ENCODE results near the gene TNS1.
"Not testable (repeated sequence)": the region's sequence is repeated elsewhere in the genome, so short reads cannot be mapped to it uniquely, and the experiment has no call there.

Gene TNS1

DNA sequence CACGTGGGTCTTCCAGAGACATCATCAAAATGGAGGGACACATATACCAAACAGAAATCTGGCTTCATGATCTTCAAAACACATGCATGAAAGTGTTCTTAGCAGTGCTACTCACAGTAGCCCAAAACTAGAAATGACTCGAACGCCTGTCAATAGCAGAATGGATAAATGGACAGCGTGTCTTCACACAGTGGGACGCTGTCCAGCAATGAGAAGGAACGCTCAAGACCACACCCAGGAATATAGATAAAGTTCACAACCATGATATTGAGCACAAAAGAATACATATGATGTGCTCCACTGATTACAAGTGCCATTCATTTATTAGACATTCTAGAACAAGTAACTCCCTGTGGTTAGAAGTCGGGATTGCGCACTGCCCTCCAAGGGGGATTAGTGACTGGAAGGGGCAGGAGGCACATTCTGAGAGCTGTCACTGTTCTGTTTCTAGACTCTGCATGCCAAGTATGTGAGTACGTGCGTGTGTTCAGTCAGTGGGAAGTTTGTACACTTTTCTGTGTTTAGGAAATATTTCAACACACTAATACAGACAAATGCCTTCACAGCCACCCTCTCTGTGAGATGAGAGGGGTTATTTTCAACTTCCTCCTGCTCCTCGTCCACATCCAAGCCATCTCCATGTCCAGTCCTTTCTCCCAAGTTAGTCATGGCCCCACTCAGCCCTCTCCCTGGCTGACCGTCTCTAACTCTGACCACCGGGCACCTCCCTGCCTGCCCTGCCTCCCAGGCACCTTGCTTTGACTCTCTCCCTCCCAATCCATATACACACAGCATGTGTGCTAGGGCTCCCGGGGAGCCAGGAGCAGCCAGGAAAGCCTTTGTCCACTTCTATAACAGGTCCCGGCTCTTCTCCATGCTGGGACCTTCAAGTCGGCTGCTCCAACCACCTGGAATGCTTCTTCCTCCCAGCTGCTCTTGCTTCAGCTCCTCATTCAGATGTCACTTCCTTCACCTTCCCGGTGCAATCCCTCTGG is 26.9 kb upstream of the TNS1 start:
- no peak for DNase-seq (ENCODE audit: low read depth)

DNA sequence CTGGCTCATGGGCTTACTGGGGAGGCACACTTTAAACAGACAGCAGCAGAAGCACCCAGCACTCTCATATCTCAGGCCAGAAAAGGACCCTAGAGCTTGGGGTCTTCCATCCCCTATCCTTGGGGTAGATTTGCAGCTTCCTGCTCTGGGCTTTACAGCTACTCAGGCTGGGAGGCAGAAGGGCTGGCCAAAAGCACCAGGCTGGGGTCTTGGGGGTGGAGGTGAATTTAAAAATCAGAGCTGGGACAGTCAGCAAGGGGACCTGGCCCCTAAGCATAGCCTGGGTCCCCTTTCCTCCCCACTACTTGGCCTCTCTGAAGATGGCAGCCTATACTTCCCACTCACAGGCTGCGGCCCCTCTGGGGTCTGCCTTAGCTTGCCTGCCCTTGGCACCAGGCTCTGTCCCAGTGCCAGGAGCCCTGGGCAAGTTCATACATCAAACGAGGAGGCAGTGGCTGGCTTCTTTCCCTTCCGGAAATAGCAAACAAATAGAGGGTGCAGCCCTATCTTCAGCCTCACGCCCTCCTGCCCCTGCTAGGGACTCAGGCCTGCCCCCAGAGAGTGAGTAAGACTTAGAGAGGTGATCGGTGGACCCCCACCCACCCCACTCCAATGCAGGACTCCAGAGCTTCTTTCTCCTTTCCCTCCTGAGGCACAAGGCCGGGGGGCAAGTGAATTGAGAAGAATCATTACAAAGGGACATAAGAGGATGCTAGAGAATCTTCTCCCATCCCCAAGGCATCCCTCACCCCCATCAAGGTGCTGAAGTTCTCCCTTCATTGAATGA is 26.0 kb upstream of the TNS1 start:
- DNase-seq (ENCODE audit: low read depth), result no peak

DNA sequence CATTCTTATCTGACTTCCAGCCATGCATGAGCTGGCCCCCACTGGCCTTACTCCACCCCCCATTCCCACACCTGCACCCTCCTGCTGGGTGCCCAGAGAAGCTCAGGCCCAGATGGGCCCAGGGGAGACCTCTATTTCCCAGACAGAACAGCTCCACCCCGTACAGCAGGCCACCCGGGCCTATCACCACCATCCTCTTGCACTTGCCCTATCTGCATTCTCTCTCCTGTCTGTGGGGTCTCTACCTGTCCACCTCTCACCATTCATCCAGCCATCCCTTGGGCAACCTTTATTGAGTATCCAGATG is 25.3 kb upstream of the TNS1 start:
- DNase-seq (ENCODE audit: low read depth), result no peak

DNA sequence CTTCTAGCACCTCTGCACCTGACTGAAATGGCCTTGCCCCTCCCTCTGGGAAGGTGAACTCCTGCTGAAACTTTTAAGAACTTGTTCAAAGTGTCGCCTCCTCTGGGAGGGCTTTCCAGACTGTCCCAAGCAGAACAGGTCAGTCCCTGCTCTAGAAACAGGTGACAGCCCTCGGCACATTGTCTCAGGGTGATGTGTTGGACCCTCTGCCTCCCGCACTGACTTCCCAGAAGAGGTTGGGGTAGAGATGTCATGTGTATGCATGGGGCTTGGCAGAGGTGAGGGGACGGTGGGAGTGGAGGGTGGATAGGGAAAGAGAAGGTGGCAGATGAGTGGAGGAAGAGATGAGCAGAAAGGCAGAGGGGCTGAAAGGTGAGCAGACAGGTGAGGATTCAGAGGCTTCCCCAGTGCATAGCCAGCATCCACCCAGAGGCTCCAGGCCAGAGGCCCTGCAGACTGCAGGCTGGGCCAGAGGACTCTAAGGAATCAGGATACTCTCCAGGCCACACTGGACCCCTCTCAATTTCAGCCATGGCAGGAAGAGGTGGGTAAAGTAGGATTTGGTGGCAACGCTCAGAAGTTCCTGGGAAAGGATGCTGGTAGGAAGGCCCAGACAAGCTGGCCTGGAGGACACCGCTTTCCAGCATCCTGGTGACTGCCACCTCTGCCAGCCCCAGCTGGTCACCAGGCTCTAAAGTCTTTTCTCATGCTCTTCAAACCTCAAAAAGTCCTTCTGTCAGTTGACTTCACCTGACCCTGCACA is 24.8 kb upstream of the TNS1 start:
- no peak for DNase-seq (ENCODE audit: low read depth)

DNA sequence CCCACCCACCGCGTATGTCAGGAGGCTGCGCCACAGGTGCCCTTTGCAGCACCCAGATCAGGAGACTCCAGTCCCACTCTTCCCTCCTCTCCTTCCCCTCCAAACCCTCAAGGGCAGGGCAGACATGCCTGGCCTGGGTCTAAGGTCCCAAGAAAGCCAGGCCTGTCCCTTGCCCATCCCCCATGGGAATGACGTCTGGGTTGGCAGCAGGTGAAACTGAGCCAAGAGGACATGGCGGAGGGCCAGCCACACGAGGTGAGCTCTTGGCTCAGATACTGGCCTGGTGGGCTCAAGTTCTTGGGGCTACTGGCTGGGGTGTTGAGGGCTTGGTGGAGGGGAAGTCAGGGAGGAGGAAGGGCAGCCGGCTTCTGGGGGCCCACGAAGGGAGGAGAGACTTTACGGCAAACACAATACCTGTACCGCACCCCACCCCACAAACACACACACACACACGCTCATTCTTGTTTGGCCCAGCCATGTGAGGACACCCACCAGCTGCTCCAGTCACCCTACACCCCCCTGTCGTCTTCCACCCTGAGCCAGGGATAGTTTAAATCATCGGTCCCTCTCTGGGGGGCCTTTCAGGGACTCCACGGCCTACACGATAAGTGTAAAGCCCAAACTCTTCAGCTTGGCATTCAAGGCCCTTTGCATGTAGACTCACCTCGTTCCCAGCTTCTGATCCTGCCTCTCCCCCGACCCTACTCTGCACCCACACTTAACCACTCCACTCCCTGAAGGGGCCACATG is 24.1 kb upstream of the TNS1 start:
- DNase-seq (ENCODE audit: low read depth), result no peak

DNA sequence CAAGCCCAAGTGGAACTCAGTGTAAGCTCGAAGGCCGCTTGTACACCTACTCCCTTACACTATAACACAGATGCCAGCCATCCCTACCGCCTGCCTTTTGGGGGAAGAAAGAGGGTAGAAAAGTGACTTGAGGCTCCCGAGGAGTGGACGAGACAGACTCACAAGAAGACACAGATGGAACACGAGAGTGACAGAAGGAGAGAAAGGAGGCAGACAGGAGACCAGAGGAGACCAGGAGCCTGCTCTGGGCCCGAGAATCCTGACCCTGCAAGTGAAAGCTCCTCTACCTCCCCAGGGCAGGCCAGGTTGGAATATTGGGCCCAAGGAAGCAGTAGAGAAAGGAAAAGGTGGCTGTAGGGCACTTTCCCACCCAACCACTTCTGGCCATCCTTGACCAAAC is 23.4 kb upstream of the TNS1 start:
- DNase-seq (ENCODE audit: low read depth), result no peak

DNA sequence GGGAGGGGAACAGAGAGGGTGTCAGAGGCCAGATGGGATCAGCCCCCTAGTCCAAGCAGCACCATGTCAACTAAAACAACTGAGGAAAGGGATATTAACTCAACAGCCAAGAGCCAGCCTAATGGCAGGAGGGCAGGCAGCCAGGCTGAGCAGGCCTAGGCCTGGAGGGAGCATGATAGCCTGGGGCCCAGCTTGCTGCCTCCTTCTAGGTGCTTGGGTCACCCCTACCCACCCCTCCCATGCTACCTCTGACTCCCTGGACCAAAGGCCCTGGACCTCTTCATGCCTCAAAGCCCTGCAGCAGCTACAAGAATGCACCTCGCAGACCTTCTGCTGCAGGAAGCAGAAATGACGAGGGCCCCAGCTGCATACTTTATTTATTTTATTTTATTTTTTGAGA is 22.1 kb upstream of the TNS1 start:
- no peak for DNase-seq (ENCODE audit: low read depth)

DNA sequence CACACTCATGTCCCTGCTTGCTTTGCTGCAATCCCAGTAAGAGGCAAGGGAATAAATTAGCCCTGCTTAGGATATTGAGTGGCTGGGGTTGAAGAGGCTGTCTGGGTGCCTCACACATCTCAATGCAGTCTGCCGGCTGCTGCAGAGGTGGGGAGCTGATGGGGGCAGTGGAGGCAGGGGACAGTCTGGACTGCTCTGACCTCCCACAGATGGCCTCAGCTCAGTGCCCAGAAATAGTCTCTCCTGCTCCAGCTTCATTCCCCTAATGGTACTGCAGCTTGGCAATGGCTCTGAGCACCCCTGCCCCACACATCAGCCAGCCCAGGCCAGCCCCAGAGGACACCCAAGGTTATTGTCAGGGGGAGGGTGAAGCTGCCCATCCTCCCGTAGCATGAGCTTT is 21.5 kb upstream of the TNS1 start:
- DNase-seq (ENCODE audit: low read depth), result no peak

DNA sequence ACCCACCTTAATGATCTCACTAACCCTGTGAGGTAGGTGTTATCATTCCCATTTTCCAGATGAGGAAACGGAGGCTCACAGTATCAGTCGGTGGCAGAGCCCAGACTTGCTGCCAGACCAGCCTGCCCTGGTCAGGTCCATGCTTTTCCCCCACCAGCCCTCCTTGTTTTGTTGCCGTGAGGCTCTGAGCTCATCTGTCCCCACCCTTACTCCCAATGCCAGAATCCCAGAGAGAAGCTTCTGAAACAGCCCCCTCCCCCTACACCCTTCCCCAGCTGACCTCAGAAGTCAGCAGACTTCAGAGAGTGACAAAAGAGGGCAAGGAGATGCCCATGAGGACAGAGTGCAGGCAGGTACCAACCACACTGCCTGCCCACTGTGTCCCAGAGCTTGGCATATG is 20.8 kb upstream of the TNS1 start:
- DNase-seq (ENCODE audit: low read depth), result no peak

DNA sequence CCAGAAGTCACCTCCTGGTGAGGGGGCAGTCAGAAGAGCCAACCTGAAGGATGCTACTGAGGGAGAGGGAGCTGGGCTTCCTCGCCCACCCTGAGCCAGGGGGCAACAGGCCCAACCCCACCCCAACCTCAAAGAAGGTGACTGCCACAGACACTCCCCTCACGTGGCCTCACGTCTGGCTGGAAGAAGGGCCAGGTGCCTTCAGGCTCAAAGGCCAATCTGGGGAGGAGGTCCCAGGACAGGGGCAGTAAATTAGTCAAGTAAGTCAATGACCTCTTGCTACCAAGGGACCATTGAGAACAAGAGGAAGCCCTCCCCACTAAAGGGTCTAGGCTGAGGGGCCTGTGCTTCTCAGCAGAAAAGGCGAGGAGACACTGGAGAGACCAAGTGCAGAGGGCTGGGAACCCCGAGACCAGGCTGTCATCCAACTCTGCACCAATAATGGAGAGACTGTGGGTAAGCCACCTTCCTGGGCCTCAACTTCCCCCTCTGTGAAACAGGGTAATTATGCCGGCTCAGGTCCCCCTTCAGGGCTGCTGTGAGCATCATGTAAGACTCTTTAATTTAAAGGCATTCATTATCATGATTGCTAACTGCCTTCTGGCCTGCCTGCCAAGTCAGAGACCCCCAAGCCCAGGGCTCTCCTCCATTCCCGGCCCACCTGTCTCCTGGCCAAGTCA is 20.2 kb upstream of the TNS1 start:
- DNase-seq (ENCODE audit: low read depth), result no peak

DNA sequence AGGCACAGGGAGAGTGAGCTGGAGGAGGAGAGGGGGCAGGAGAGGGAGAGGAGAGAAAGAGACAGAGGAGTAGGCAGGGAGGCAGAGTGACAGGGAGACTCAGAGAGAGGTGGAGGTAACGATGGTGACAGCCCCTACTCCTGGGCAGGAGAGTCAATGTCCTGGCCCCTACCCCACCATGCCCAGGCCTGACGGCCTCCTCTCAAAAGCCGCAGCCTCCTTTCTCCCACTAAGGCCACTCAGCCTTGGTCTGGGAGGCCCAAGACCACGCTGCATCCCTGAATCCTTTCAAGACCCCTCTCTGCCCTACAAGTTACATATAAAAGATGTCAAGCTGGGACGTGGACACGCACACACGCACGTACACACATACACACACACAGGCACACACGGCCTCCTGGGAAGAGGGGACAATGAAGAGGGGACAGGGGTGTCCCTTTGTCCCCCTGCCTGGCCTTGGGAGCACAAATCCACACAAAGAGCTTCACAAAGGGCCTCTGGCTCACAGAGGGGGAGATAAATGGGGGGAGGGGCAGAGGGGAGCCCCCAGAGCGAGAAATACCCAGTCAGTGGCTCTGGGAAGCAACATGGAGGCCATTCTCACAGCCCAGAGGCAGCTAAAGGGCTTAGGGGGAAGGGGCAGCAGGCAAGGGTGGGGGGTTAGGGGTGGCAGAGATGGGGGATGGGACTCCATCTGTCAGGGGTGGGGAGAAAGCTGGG is 19.5 kb upstream of the TNS1 start:
- DNase-seq (ENCODE audit: low read depth), result no peak

DNA sequence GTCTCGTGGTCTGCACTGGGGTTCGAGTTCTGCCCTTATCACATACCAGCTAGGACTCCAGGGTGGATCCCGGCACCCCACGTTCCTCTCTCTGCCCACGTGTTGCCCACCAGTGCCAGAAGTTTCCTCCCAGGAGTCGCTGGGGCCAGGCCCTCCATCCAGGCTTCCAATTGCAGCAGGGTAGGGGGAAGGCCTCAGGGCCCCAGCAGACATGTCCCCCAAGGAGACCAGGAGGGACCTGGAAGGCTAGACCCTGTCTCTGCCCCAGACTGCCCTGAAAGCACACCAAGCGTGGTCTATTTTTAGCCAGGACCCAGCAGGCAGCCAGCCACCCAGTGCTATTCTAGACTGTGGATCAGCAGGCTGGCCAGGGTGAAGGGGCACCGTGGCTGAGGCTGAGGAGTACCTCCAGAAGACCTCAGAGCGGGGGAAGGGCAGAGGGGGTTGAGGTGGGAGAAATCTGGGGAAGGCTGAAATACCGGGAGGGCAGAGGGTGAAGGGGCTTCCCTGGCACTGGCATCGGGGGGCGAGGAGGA is 18.8 kb upstream of the TNS1 start:
- DNase-seq (ENCODE audit: low read depth), result no peak

DNA sequence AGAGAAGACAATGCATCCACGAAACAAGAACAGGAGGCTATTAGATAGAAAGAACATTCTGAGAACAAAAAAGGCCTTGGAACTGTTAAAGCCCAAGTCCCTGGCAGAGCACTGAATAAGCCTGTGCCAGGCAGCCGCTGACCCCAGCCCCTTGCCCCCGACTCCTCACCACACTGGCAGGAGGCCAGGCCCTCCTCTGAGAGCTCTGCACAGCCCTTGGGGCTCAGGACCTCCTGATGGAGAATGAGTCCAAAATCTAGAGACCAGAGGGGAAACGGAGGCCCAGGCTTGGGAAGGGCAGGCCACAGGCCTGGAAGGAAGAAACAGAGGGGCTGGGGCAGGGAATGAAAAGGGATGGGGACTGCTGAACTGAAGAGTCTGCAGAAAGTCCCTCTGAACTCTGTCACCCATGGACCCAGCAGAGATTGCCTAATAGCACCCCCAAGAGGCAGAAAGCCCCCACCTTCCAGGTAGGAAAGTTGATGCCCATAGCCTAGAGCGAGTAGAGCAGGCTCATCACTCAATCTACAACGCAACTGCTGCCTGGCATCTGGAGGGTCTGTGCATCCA is 18.3 kb upstream of the TNS1 start:
- no peak for DNase-seq (ENCODE audit: low read depth)

DNA sequence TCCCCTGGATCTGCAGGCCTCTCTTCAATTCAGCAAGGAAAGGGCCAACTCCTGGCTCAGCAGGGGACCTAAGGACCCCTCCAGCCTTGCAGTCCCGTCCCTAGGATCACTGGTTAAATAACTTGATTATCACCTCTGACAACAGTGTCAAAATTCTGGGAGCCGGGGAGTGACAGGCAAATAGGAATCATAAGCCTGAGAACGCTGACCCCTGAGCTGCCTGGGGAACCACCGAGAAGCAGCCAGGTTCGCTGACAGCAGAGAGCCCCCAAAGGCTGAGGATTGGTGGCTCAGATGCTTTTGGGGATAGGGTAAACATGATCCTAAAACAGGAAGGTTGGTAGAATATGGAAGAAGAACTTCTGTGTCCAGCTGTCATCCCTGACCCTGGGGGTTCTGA is 17.5 kb upstream of the TNS1 start:
- no peak for DNase-seq (ENCODE audit: low read depth)

DNA sequence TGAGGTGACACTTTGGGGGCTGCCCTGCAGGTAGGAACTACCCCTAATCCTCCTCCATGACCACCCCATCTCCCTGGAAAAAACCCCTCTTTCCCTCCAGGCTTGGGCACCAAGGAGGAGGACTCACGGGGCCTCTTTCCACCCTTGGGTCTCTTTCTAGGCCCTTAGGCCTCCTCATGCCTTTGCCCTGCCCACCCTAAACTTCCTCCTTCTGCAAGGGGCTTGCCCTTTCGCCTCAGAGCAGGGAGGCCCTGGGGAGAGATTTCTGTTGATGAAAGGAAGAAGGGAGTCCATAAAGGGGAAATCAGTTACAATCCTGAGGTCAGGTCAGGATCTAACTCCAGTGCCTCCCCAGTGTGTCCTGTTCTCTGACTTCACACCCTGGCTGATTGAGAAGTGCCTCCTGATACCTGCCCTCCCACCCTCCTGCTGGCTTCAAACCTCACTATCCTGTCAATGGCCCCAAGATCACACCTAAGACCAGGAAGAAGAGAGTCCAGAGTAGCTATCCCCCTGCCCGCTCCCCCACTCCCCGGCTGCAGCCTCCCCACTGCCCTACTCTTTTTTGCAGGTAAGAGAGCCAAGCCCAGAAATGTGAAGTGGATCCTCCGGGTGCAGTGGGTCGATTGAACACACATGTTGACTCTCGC is 16.7 kb upstream of the TNS1 start:
- no peak for DNase-seq (ENCODE audit: low read depth)

DNA sequence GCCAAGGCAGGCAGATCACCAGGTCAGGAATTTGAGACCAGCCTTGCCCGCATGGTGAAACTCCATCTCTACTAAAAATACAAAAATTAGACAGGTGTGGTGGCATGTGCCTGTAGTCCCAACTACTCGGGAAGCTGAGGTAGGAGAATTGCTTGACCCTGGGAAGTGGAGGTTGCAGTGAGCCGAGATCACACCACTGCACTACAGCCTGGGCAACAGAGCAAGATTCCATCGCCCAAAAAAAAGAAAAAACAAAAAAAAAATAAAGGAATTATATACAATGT is 16.0 kb upstream of the TNS1 start:
- not testable (repeated sequence) for DNase-seq (ENCODE audit: low read depth)

DNA sequence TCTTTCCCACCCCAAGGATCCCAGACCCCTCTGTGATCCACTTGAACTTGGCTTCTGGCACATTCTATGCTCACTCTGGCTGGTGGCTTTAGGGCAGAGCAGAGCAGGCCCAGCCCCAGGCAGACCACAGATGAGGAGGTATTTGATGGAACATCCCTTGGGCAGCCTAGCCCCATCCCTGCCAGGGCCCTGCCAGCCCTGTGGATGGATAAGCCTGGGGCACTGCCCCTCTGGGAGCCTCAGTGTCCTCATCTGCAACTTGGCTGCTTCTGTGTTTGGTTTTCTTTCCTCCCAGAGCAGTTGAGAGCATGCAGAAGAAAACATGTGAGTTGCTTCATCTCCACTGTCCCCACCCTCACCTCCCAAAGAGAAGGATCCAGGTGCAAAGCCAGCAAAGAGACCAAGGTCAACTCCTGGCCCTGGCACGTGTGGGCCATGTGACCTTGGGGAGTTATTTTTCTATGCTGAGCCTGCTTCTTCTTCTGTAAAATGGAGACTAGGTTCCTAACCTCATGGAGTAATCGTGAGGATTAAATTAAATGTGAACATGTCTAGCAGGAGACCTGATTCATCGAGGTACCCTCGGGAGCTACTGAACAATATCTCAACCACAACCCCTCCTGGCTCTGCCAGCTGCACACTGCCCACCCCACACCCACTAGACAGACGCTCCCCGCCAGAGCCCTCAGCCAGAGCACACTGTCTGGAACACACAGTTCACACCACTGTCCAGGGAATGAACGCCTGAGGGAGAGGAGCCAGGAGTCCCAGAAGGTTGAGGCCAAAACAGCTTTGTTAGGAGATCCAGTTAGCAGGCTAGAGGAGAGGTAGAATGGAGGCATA is 14.6 kb upstream of the TNS1 start:
- DNase-seq (ENCODE audit: low read depth), result no peak

DNA sequence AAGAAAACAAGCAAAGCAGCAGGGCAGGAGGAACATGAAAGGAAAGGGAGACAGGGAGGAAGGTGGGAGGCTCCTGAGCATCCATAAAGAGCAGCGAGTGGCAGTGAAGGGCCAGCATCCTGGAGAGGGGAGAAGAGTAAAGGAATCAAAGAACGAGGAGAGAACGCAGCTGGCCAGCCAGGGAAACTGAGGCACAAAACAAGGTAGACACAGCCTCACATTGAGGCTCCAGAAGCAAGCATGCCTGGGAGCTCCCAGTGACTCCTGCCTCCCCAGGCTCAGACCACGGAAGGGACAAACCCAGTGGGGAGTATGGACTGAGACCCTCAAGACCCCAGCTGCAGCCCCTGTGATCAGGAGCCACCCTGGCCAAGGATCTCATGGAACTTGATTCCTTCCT is 14.0 kb upstream of the TNS1 start:
- no peak for DNase-seq (ENCODE audit: low read depth)

All from T follicular helper cell (primary cell).